Mucosa of rectum (tissue), 2 donors: ENCODE data around the gene SOCS1.
"Not testable (repeated sequence)": the region's sequence is repeated elsewhere in the genome, so short reads cannot be mapped to it uniquely, and the experiment has no call there.

Experiments used
- H3K27ac ChIP-seq, 2 donors: one replicate each; pipeline ENCODE4 v1.7.0; 2013; ENCODE audit warnings: inconsistent platforms in 2 of 2, low read depth in 2 of 2, low read length in 2 of 2
- H3K27me3 ChIP-seq, 2 donors: one replicate each; pipeline ENCODE4 v1.7.0; 2013; ENCODE audit warnings: low read length in 2 of 2; ENCODE audit not compliant: control insufficient read depth in 2 of 2, insufficient read depth in 2 of 2
- H3K36me3 ChIP-seq, 2 donors: one replicate each; pipeline ENCODE4 v1.7.0; 2013; ENCODE audit warnings: low read length in 2 of 2; ENCODE audit not compliant: control insufficient read depth in 2 of 2, insufficient read depth in 2 of 2
- H3K4me1 ChIP-seq, 2 donors: one replicate each; pipeline ENCODE4 v1.7.0; 2013; ENCODE audit warnings: low read length in 2 of 2, mild to moderate bottlenecking in 1 of 2; ENCODE audit not compliant: control insufficient read depth in 2 of 2, insufficient read depth in 2 of 2
- H3K4me3 ChIP-seq, 2 donors: one replicate each; pipeline ENCODE4 v1.7.0; 2013; ENCODE audit warnings: low read length in 2 of 2
- H3K9ac ChIP-seq, 2 donors: one replicate each; pipeline ENCODE4 v1.7.0; 2013; ENCODE audit warnings: low read length in 2 of 2, low read depth in 1 of 2, mild to moderate bottlenecking in 1 of 2
- H3K9me3 ChIP-seq, 2 donors: one replicate each; pipeline ENCODE4 v1.7.0; 2013; ENCODE audit warnings: low read length in 2 of 2; ENCODE audit not compliant: control insufficient read depth in 2 of 2
- donor health status: healthy.
- donor health status: Normal muscosa, but diverticular disease.

Gene SOCS1

DNA sequence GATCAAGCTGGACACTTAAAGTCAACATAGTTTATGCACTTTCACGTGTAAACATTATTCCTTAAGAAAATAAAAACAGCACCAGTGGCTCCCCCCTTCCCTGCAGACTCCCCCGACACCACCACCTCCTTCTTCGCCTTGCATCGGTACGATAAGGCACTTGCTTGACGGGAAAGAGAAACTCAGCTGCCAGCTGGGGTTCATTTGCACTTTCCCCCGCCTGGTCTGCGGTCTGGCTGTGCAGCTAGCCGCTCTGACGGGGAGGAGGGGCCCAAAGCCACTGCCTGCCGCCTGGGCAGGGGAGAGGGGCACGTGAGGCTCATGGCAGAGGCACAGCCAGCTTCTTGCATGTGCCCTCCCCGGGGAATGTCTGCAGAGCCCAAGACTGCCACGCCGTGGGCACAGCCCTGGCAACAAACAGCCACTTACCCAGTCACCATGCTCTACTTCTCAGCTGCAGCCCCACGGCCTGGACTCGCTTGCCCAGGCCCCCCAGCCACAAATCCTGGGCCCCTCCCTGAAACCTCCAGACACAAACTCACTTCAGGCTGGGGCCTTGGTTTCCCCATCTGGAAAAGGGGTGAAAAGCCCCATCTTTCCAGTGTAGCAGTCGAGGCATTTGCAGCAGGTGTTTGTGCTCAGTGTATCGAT is 41.6 kb upstream of the SOCS1 start:
- H3K27me3 ChIP-seq = no peaks in the 10 kb centered on the region
- H3K9me3 ChIP-seq = no peaks in the 10 kb centered on the region
- H3K4me1 ChIP-seq = peaks cover 12 to 14% of the 10 kb centered on the region in 2 donors
- peak overlapping the region in 1 of 2 donors; percentile 34 for H3K9ac ChIP-seq
- peak overlapping the region; percentile 33 to 60 for H3K4me3 ChIP-seq
- peak overlapping the region in 1 of 2 donors; percentile 43 for H3K27ac ChIP-seq
- no peaks in the 10 kb centered on the region for H3K36me3 ChIP-seq

DNA sequence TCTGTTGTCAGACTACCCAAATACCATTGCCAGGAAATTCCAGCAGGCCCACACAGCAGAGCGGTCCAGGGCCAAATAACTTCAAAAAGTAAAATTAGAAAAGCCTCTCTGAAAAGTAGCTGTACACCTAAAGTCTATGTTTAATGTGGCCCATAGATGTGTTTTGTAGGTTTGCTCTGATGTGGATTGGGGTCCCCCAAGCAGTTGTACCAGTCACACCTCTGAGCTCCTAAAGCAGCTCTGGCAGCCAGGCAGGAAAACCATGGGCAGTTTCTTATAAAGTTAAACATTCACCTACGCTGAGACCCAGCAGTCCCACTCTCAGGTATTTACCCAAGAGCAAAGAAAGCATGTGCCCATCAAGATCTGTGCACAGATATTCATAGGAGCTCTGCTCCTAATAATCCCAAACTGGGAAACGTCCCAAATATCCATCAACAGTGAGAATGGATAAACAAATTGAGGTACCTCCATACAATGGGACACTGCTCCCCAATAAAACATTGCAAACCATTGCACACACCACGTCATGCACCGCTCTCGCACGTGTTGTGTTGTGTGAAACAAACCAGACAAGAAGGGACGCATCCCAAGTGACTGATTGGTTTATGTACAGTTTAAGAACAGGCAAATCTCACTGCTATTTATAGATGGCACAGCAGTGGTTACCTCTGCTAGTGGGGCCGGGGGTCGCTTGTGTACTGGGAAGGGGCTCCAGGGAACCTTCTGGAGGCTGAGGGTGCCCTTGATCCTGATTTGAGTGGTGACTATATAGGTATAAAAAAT is 40.9 kb upstream of the SOCS1 start:
- no peaks in the 10 kb centered on the region for H3K36me3 ChIP-seq
- peak overlapping the region in 1 of 2 donors; percentile 34 for H3K9ac ChIP-seq
- H3K4me3 ChIP-seq = peak overlapping the region; percentile 33 to 60
- peaks cover 12 to 14% of the 10 kb centered on the region in 2 donors for H3K4me1 ChIP-seq
- H3K9me3 ChIP-seq = no peaks in the 10 kb centered on the region
- H3K27ac ChIP-seq = no peak overlapping the region
- no peaks in the 10 kb centered on the region for H3K27me3 ChIP-seq

DNA sequence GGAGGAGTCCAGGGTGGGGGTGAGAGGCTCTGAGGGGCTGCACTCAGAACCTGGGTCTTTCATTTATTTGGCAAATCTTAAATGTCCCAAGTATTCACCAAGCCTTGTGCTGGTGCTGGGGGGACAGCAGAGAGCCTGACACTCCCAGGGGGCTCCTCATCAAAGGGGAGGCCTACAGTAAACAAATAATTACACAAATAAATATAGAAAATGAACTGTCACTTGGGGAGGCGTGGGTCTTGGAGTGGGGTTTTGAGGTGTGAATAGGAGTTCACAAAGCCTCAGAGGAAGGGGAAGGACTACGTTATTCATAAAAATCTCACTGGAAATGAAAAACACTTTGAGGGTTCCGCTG is 40.3 kb upstream of the SOCS1 start:
- no peak overlapping the region for H3K9ac ChIP-seq
- no peak overlapping the region for H3K27ac ChIP-seq
- peaks cover 12 to 14% of the 10 kb centered on the region in 2 donors for H3K4me1 ChIP-seq
- H3K36me3 ChIP-seq = no peaks in the 10 kb centered on the region
- no peaks in the 10 kb centered on the region for H3K27me3 ChIP-seq
- H3K4me3 ChIP-seq = no peak overlapping the region
- no peaks in the 10 kb centered on the region for H3K9me3 ChIP-seq

GRCh38 chr16:11295672-11296071 is 39.7 kb upstream of the SOCS1 start:
- Histone ChIP-seq H3K9me3 (no peaks in the 10 kb centered on the region), H3K27ac (no peak overlapping the region), H3K4me1 (peaks cover 12 to 14% of the 10 kb centered on the region in 2 donors), H3K27me3 (no peaks in the 10 kb centered on the region), H3K9ac (no peak overlapping the region), H3K36me3 (no peaks in the 10 kb centered on the region), H3K4me3 (no peak overlapping the region)

GRCh38 chr16:11292076-11292748 is 36.2 kb upstream of the SOCS1 start:
- Histone ChIP-seq H3K9me3 (no peaks in the 10 kb centered on the region), H3K36me3 (no peaks in the 10 kb centered on the region), H3K4me3 (no peak overlapping the region), H3K27ac (no peak overlapping the region), H3K4me1 (peaks cover 6 to 7% of the 10 kb centered on the region in 2 donors), H3K27me3 (peaks cover 0 to 3% of the 10 kb centered on the region in 2 donors), H3K9ac (no peak overlapping the region)

DNA sequence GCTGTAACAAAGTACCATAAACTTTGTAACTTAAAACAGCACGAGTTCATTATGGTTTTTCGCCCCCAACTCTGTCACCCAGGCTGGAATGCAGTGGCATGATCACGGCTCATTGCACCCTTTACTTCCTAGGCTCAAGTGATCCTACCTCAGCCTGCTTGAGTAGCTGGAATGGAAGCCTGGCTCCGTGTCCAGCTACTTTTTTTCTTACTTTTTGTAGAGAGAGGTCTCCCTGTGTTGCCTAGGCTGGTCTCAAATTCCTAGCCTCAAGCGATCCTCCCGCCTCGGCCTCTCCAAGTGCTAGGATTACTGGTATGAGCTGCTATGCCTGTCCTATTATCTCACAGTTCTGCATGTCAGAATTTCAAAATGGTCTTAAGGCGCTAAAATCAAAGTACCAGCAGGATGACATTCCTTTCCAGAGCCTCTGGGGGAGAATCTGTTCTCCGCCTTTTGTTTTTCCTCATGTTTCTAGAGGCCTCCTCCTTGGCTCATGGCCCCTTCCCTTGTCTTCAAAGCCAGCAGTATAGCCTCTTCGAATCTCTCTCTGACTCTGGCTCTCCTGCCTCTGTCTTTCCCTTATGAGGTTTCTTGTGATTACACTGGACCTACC is 35.2 kb upstream of the SOCS1 start:
- Histone ChIP-seq H3K36me3 (no peaks in the 10 kb centered on the region), H3K9ac (no peak overlapping the region), H3K4me1 (no peaks in the 10 kb centered on the region), H3K9me3 (no peaks in the 10 kb centered on the region), H3K4me3 (no peak overlapping the region), H3K27me3 (peaks cover 0 to 3% of the 10 kb centered on the region in 2 donors), H3K27ac (no peak overlapping the region)

- H3K4me1 ChIP-seq = no peaks in the 10 kb centered on the region
- H3K27ac ChIP-seq = no peak overlapping the region
- peaks cover 0 to 3% of the 10 kb centered on the region in 2 donors for H3K27me3 ChIP-seq
- no peak overlapping the region for H3K9ac ChIP-seq
- H3K36me3 ChIP-seq = no peaks in the 10 kb centered on the region
- H3K9me3 ChIP-seq = no peaks in the 10 kb centered on the region
- H3K4me3 ChIP-seq = no peak overlapping the region
Observed at GRCh38 chr16:11290102-11290893, 34.3 kb upstream of the SOCS1 start.

DNA sequence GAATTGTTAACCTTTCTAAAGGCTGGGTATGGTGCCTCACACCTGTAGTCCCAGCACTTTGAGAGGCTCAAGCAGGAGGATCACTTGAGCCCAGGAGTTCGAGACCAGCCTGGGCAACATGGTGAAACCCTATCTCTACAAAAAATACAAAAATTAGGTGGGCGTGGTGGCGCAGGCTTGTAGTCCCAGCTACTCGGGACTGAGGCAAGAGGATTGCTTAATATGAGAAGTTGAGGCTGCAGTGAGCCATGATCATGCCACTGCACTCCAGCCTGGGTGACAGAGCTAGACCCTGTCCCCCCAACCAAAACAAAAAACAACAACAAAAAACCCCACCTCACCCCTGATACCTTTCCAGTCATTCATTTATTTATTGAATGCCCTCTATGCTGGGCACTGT is 33.7 kb upstream of the SOCS1 start:
- H3K27me3 ChIP-seq, H3K9ac ChIP-seq, H3K36me3 ChIP-seq, H3K27ac ChIP-seq, H3K4me3 ChIP-seq, H3K4me1 ChIP-seq, H3K9me3 ChIP-seq: not testable (repeated sequence)

DNA sequence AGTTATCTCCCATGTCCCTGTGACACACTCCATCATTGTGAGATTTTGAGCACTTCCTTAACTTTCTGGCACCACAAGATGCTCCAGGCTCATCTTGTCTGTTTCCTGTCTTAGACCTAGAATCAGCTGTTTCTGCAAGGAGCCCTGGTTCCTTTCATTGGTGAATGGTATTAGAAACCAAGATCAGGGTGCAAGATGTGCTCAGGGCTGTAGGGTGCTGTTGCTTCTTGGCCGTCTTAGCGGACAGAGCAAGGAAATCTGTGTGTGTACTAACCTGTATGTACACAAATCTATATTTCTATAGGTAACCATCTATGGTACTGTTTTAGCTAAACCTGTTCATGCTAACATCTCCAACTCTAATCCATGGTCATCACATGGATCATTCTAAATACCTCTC is 33.2 kb upstream of the SOCS1 start:
- Histone ChIP-seq H3K36me3 (no peaks in the 10 kb centered on the region), H3K4me1 (no peaks in the 10 kb centered on the region), H3K27me3 (peaks cover 0 to 3% of the 10 kb centered on the region in 2 donors), H3K9ac (no peak overlapping the region), H3K9me3 (no peaks in the 10 kb centered on the region), H3K4me3 (no peak overlapping the region), H3K27ac (no peak overlapping the region)
